Ectodermal cell (in vitro differentiated cells): Measurements from ENCODE around the gene LRFN5.

Experiments
- H3K27ac ChIP-seq: 2 replicates; pipeline ENCODE4 v1.7.0; 2013; ENCODE audit warnings: mild to moderate bottlenecking, low read depth, low read length; ENCODE audit not compliant: insufficient read depth, poor library complexity, severe bottlenecking
- H3K27me3 ChIP-seq: 2 replicates; pipeline ENCODE4 v1.7.0; 2013; ENCODE audit warnings: mild to moderate bottlenecking, low read length; ENCODE audit not compliant: insufficient read depth, control insufficient read depth, poor library complexity, severe bottlenecking
- H3K36me3 ChIP-seq: one replicate; pipeline ENCODE4 v1.7.0; 2013; ENCODE audit warnings: low read length; ENCODE audit not compliant: control insufficient read depth, insufficient read depth
- H3K4me1 ChIP-seq: one replicate; pipeline ENCODE4 v1.7.0; 2013; ENCODE audit warnings: low read length; ENCODE audit not compliant: control insufficient read depth, insufficient read depth
- H3K4me3 ChIP-seq: 2 replicates; pipeline ENCODE4 v1.7.0; 2013; ENCODE audit warnings: low read depth, low read length, control low read depth; ENCODE audit not compliant: insufficient read depth
- H3K9me3 ChIP-seq: 2 replicates; pipeline ENCODE4 v1.7.0; 2013; ENCODE audit warnings: mild to moderate bottlenecking, low read length, moderate library complexity; ENCODE audit not compliant: control insufficient read depth
- WGBS, 2 experiments: methylation state at CpG; one replicate each; pipeline ENCODE4 v1.1.7; 2013; ENCODE audit warnings: missing lambda C conversion rate in 2 of 2; 5-methylcytosine and 5-hydroxymethylcytosine counted together

The LRFN5 gene

DNA sequence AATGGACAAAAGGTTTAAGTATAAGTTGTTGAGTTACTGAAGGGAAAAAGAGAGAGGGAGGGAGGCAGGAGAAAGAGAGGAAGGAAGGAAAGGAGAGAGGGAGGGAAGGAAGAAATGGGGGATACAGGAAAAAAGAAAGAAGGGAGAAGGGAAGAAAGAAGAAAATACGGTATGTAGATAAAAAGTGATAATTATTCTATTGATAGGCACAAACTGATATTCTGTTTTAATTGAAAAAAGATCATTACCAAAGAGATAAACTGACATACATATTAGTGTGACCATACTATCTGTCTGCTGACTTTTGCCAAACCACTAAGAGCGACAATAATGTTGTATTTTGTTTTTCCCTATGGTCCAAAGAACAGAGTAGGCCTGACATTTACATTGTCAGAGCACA, 154.5 kb downstream of the LRFN5 start:
- H3K36me3 ChIP-seq: no peaks in the 10 kb centered on the region
- H3K27ac ChIP-seq: no peak overlapping the region
- H3K27me3 ChIP-seq: no peaks in the 10 kb centered on the region
- H3K9me3 ChIP-seq: no peaks in the 10 kb centered on the region
- H3K4me1 ChIP-seq: no peaks in the 10 kb centered on the region
- WGBS, 2 experiments: 93 to 95% methylated on average over 2 of the region's 2 CpGs
- no peak overlapping the region for H3K4me3 ChIP-seq

DNA sequence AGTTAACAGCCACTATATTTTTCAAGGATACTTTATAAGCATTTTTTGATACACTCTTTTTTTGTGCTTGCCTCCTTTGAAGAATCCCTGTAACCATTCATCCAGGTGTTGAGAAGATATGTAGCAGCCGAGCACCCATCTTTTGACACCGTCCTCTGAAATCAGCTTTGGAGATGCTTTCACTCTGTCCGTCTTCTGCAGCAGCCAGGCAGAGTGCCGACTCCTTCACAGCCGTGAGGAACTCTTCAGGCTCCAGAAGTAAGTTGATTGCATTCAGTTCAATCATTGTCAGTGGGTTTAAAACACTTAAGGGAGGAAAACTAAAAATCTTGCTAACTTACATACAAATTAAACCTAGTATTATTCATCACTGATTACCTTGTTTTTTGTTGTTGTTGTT, 160.1 kb downstream of the LRFN5 start:
- H3K27ac ChIP-seq: no peak overlapping the region
- no peaks in the 10 kb centered on the region for H3K4me1 ChIP-seq
- 84 to 90% methylated on average over 5 of the region's 5 CpGs for WGBS, 2 experiments
- no peaks in the 10 kb centered on the region for H3K9me3 ChIP-seq
- H3K27me3 ChIP-seq: no peaks in the 10 kb centered on the region
- no peak overlapping the region for H3K4me3 ChIP-seq
- H3K36me3 ChIP-seq: no peaks in the 10 kb centered on the region

DNA sequence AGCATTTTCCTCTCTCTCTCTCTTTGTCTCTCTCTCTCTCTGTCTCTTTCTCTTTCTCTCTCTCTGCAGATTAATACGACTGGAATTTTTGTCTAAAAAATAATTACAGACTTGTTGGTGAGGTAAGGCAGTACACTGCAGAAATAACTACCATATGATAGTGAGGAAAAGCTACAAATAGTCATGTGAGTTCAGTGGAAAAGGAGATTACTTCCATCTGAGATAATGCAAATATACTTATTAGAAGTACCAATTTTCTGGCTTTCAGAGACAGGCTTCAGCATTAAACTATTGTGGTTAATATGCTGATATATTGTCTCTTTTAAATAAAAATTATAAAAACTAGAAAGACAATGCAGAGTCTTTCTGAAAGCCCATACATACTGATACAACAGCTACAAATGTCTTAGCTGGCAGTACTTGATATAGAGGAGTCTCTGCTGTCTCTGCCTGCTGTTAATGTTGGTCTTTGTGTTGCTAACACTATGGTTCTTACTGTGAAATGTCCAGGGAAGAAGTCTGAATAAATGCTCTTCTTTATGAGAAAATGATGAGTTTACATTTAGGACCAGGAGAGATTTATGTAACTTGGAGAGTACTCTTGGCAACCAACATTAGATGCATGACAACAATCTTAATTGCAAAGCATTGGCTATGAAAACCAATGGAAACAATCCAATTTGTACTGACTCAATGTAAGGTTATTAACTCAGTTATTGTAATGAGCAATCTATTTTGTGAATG, 167.0 kb downstream of the LRFN5 start:
- H3K4me1 ChIP-seq: no peaks in the 10 kb centered on the region
- H3K9me3 ChIP-seq: no peaks in the 10 kb centered on the region
- no peak overlapping the region for H3K4me3 ChIP-seq
- WGBS, 2 experiments: 100% methylated on average over 1 of the region's 1 CpG; no CpG with 5 or more reads in 1 of the 2 experiments
- no peak overlapping the region for H3K27ac ChIP-seq
- no peaks in the 10 kb centered on the region for H3K27me3 ChIP-seq
- no peaks in the 10 kb centered on the region for H3K36me3 ChIP-seq

DNA sequence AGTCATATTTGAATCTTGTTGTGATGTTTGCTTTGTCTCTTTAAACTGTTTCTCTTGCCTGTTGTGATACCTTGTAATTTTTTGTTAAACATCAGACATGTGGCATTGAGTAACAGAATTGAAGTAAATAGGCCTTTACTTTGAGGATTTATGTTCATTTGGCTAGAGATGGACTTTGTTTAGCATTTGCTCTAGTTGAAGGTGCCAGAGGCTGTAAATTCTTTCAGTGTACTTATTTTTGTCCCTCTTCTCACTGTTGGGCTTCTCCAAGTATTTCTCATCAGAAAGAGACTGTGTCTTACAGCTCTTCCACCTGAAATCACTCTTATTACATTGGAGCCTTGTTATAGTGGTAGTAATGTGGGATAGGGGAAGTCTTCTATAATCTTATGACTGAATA, 175.8 kb downstream of the LRFN5 start:
- no peaks in the 10 kb centered on the region for H3K27me3 ChIP-seq
- H3K4me3 ChIP-seq: no peak overlapping the region
- no peaks in the 10 kb centered on the region for H3K36me3 ChIP-seq
- no peaks in the 10 kb centered on the region for H3K4me1 ChIP-seq
- H3K27ac ChIP-seq: no peak overlapping the region
- H3K9me3 ChIP-seq: no peaks in the 10 kb centered on the region

DNA sequence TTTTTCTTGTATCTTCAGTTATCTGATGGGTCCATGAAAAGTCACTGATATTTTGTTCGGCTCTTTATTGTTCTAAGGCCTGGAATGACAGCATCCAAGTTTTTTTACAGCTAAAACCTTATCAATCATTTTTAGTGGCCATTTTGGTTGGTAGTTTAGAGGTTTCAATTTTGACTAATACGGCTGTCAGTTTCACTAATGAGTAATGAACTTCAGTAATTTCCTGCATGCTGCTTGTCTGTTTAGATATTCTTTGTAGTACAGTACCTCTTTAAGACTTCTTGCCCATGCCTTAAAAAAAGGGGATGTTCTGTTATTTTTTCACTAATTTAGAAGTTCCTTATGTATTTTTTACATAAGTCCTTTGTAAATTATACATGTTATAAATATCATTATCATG, 176.7 kb downstream of the LRFN5 start:
- Histone ChIP-seq H3K36me3 (no peaks in the 10 kb centered on the region), H3K27me3 (no peaks in the 10 kb centered on the region), H3K9me3 (no peaks in the 10 kb centered on the region), H3K4me1 (no peaks in the 10 kb centered on the region), H3K27ac (no peak overlapping the region), H3K4me3 (no peak overlapping the region)
- WGBS, 2 experiments: 93 to 94% methylated on average over 2 of the region's 2 CpGs

DNA sequence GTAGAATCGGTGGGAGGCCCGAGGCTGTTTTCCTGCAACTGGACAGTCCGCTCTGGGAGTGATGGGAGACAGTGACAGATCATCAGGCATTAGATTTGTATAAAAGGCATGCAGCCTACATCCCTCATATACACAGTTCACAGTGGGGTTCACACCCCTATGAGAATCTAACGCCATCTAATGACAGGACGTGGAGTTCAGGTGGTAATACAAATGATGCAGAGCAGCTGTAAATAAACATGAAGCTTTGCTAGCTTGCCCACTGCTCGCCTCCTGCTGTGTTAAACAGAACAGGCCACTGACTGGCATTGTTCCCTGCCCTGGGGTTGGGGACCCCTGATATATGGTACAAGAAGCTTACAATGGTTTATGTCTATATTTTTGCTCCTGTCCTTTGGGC, 179.0 kb downstream of the LRFN5 start:
- no peak overlapping the region for H3K4me3 ChIP-seq
- no peaks in the 10 kb centered on the region for H3K36me3 ChIP-seq
- H3K9me3 ChIP-seq: no peaks in the 10 kb centered on the region
- H3K27me3 ChIP-seq: no peaks in the 10 kb centered on the region
- H3K4me1 ChIP-seq: no peaks in the 10 kb centered on the region
- H3K27ac ChIP-seq: no peak overlapping the region
- 68 to 76% methylated on average over 3 to 6 of the region's 6 CpGs for WGBS, 2 experiments

DNA sequence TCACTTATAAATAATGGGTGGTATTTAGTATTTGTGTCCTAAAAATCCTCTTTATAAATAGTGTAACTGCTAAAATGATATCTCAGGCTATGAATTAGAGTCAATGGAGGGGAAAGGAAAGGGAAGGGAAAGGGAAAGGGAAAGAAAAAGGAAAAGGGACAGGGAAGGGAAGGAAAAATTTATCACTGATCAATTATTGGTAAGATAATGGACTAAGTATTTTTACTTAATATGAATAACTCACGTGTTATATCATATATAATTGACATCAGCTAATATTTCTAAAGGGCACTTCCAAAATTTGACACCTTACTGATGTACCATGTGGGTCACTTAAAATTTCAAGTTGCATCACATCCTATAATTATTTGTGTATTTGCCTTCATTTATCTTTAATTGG, 193.1 kb downstream of the LRFN5 start:
- Histone ChIP-seq H3K36me3 (no peaks in the 10 kb centered on the region), H3K9me3 (no peaks in the 10 kb centered on the region), H3K27me3 (no peaks in the 10 kb centered on the region), H3K4me1 (no peaks in the 10 kb centered on the region), H3K4me3 (no peak overlapping the region), H3K27ac (no peak overlapping the region)
- WGBS, 2 experiments: 88% methylated on average over 1 of the region's 1 CpG; no CpG with 5 or more reads in 1 of the 2 experiments

DNA sequence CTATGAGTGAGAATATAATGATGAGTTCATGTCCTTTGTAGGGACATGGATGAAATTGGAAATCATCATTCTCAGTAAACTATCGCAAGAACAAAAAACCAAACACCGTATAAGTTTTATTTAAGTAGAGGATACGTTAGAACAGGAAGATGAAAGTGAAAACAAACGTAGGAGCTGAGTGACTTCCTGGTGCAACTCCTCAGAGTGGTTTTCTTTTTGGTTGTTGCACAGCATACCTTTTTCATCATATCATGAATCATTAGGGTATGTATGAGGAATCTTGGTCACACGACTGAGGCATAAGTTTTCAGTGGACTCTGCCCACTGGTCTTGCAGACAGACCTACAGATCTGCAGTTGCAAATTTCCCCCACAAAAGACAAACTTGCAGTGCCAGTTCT, 199.0 kb downstream of the LRFN5 start:
- Histone ChIP-seq H3K27ac (no peak overlapping the region), H3K9me3 (no peaks in the 10 kb centered on the region), H3K4me3 (no peak overlapping the region), H3K4me1 (no peaks in the 10 kb centered on the region), H3K36me3 (no peaks in the 10 kb centered on the region), H3K27me3 (no peaks in the 10 kb centered on the region)
- 91 to 95% methylated on average over 5 of the region's 5 CpGs for WGBS, 2 experiments

DNA sequence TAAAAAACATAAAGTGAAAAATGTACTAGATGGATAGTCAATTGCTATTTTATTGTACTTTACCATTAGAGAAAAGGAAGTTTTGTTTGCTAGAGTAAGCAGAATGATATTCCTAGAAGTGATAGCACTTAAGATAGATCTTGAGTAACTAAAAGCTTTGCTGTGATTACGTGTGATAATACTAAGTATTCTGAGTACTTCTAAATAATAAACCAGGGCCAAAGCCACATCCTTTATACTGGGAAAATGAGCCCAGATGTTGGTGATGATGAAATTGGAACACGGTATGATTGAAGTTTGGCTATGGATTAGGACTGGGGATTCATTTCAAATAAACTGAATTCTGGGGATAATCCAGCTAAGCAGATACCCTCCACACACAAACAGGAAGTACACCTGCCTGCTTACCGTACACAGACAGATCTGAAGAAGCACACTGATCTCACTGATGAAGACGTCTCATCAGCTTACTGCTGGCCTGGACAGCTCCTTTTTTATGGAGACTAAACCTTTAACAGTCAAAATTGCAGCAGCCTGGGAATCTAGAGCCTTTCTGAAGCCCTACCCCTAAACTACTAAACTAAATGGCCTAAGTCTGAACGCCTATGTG, 199.8 kb downstream of the LRFN5 start:
- no peak overlapping the region for H3K4me3 ChIP-seq
- WGBS, 2 experiments: 90 to 95% methylated on average over 4 to 5 of the region's 5 CpGs
- H3K36me3 ChIP-seq: no peaks in the 10 kb centered on the region
- no peaks in the 10 kb centered on the region for H3K9me3 ChIP-seq
- H3K4me1 ChIP-seq: no peaks in the 10 kb centered on the region
- H3K27ac ChIP-seq: no peak overlapping the region
- H3K27me3 ChIP-seq: no peaks in the 10 kb centered on the region

DNA sequence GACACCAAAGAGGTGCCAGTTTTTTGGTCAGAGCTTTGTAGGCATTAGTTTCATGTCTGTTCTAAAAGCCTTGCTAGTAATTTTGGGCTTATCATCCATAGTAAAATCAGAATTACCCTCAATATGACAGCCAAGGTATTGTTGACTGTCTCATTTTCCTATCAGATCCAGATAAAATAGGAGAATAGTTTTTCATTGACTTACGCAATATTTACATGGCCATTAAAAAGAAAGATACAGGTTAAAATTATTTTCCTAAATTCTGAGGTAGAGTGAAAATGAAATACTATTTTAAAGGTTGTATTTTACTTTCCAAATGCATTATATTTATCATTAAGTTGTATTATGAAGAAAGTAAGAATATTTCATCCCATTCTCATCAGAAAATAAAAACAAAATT, 203.7 kb downstream of the LRFN5 start:
- no peaks in the 10 kb centered on the region for H3K4me1 ChIP-seq
- no peaks in the 10 kb centered on the region for H3K9me3 ChIP-seq
- no peaks in the 10 kb centered on the region for H3K27me3 ChIP-seq
- H3K27ac ChIP-seq: no peak overlapping the region
- no CpG with 5 or more reads among the region's 1 CpG for WGBS, 2 experiments
- no peak overlapping the region for H3K4me3 ChIP-seq
- H3K36me3 ChIP-seq: no peaks in the 10 kb centered on the region
